Skeletal muscle cell (primary cell): ENCODE measurements around the gene ZNF549.

Source experiments
- DNase-seq: peaks from one replicate; pipeline ENCODE4 v3.0.0-alpha.2; 2010; ENCODE audit warnings: low read depth
- H3K4me3 ChIP-seq: 2 replicates; pipeline ENCODE4 v1.5.1; 2011; ENCODE audit warnings: low read depth, mild to moderate bottlenecking, control low read depth, low read length, moderate library complexity

The ZNF549 gene

DNA sequence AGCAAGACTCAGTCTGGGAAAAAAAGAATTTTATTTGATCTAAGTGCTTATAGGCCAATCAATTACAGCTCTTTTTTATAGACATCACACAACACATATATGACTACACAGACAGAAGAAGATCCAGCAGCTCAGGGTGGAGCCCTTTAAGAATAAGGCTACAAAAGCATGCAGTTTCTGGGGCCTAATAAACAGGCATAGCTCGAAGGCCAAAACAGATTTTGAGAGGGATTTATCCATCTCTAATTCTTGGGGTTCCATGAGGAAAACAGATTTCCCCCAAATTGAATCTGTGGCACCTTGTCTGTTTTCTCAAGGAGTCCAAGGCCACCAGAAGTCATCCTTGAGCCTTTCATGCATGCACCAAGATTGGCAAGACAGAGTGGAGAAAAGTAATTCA, 36.4 kb downstream of the ZNF549 start:
- DNase-seq = no peak
- no peak overlapping the region for H3K4me3 ChIP-seq

DNA sequence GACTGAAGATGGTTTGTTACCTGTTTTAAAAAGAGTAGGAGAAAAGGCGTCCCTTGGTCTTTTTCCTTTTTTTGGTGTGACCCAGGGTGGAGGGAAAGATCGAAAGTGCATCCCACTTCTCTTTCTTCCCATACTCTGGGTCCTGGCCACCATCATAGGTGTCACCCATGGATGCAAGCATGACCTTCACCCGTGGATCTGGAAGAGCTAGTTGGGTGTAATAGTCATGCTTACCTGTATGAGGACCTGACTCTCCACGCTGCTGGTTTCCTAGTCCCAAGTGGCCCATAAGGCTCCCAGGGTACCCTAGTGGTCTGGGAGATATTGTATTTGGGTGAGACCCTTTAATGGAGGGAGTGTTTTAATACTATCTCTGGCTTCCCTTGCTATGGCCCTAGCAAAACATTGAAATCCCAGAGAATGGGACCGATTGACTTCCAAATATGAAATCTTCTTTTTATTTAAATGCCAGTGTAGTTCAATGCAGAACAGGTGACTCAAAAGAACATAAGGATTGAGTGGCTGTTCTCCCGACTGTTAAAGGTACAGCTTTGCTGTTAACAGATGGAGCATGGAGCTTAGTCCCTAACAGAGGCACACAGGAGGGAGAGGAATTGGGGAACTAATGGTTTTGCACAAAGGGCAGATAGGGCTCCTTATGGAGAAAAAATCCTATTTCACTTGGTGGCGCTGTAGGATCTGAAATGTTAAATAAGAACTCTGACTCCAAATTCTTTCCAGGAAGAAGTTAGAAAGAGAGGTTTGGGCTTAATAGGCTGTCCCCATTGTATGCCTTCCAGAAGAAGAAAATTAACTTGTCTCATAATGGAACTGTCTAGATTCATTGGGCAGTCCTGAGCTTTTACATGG, 39.5 kb downstream of the ZNF549 start:
- no peak for DNase-seq
- no peak overlapping the region for H3K4me3 ChIP-seq

DNA sequence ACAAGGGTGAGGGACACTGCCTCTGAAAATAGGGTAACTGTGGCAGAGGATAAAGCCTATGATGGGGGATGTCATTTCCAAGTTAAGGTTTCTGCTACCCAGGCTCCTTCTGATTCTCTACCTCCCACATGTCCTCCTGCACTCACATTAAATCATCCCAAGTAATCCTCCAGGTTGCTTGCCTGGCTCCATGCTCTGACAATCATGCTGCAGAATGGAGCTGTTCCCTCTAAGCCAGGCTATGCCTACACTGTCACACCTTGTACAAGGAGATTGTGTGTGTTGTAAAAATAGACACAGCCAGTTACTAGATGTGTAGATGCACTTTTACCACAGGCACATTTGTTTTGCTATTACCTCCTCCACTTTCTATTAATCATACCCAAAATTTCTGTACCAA, 43.6 kb downstream of the ZNF549 start:
- DNase-seq = no peak
- H3K4me3 ChIP-seq = no peak overlapping the region

DNA sequence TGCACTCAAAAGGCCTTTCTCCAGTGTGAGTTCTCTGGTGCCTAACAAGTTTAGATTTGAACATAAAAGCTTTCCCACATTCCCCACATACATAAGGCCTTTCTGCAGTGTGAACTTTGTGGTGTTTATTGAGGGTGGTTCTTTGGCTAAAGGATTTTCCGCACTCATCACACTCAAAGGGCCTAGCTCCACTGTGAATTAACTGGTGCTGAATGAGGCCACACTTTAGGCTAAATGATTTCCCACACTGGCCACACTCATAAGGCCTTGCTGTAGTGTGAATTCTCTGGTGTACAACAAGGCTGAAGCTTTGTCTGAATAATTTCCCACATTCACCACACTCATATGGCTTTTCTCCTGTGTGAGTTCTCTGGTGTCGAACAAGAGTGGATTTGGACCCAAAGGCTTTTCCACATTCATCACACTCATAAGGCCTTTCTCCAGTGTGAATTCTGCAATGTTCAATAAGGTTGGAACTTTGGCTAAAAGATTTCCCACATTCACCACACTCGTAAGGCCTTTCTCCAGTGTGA, 45.3 kb downstream of the ZNF549 start:
- DNase-seq = no peak
- no peak overlapping the region for H3K4me3 ChIP-seq

DNA sequence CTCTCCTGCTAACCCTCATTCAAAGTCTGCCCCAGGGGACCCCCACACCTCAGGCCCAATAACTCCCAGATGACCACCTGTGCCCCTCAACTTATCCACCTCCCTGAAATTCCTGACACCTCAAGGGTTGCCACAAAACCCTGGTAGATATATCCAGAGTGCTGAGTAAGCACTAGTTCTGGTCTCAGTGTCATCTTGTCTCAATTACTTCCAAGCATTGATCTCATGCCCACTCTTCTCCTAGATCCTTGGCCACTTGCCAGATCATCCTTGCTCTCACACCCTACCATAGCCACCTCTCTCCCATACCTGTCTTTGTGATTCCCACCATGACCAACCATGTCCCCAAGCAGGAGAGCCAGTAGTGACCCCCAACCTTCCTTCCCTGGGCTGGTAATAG, 49.5 kb downstream of the ZNF549 start:
- no peak for DNase-seq

DNA sequence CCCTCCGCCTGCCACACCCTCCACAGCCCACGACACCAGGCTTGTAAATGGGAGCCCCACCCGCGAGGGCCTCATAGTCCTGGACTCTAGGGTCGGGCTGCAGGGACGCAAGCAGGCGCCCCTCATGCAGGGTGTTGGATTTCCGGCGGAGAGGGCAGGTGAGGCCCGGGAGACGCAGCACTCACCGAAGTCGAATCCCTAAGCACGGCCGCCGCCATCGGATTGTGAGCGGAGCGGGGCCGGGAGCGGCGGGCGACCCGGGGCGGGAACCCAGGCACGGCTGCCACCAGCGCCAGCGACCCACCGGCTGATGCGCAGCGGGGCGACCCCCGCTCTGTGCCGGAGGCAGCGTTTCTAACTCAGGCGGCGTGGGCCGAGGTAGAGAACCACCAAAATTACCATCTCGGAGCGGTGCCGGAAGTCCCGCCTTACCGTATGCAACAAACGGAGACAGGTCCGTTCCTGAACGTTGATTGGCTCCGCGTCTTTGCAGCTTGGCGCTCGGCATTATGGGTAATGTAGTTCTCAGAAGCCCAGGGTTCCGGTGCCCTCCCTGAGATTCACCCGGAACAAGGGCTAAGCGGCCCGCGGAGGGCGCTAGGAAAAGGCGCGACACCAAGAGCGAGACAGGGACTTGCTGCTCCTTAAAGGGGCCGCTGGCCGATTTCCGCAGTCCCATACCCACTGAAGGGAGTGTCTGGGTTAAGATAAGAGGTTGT, 51.5 kb downstream of the ZNF549 start, which contains the start of gene ZNF416:
Gene ZNF416 (minus strand): TSS at position 425 of the 719 bp plus-strand sequence. CDS start 207 bp downstream, at position 218.
- peak within 1 kb of the TSS; percentile 82 for H3K4me3 ChIP-seq

More for the DNA sequence above, 49.5 kb downstream of the ZNF549 start:
- no peak overlapping the region for H3K4me3 ChIP-seq

DNA sequence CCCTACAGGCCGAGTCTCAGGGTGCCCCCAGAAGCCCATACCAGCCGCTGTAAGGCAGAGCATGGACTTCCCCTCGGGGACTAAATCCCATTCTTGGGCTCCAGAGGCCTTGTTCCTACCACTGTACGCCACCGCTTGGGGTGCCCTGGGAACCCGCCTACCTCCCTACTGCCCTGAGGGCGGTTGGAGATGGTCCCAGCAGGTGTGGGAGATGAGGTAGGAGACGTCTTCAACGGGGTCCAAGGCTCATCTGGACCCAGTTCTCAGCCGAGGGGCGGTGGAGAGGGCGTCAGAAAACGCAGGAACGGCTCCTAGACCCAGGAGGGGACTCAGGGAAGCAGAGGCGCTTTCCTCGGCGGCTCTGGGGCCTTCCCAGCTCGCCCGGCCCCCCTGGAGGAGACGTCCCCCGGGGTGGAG, 56.0 kb downstream of the ZNF549 start:
- no peak for DNase-seq
- H3K4me3 ChIP-seq = peak overlapping the region; percentile 60

More for the DNA sequence above, 51.5 kb downstream of the ZNF549 start, which contains the start of gene ZNF416:
- DNase-seq = peak; percentile 94

DNA sequence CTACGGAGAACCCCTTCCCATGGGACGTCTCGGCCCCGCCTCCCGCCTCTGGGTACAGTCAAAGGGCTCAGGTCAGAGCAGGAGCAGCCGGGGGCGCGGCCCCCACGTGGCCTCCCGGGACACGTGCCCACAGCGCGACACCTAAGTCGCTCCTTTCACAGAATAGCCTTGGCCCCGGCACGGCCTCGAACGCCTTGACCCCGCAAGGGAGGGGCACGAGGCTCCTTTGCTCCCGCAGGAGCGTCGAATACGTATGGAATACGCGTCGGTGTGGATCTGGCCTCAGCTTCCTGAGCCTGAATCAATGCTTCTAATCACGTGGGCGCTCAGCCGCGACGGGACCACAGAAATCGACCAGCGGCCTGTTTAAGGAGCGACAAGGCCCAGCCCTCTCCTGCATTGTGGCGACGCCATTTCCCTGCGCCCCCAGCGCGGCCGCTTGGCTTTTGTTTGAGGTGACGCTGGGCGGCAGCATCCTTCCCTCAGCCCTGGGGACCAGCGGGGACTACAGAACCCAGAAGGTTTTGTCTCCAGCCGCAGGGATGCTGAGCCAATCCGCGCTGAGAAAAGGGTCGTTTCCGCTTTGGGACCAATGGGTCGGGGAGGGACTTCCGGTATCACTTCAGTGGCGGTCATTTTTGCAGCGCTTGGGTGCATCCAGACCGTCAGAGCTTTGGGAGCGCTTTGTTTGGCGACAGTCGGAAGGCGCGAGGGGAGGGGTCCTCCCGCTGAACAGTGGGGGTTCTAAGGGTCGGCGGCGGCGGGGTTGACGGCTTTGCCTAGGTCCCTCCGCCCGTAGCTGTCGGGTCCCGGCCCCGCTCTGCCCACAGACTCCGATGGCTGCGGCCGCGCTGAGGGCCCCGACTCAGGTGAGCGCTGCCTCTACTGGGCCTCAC, 56.6 kb downstream of the ZNF549 start, which contains the start of gene ZIK1:
Gene ZIK1 (plus strand): TSS at position 625 of the 896 bp plus-strand sequence. CDS start 212 bp downstream, at position 837.
- peak within 1 kb of the TSS; percentile 60 for H3K4me3 ChIP-seq
- DNase-seq = peak; percentile 72

DNA sequence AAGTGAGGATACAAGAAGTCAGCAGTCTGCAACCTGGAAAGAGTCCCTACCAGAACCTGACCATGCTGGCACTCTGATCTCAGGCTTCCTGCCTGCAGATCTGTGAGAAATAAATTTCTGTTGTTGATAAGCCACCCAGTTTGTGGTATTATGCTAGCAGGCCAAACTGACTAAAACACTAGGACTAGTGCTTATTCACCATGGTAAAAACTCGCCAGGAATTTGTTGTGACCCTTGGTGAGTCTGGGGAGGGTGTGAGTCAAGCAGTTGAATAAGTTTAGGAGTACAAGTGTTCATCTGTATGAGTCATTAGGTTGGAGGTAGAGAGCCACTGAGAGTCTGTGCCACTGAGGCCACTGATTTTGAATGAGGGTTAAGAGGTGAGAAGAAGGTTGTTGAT, 60.4 kb downstream of the ZNF549 start:
- no peak overlapping the region for H3K4me3 ChIP-seq
- DNase-seq = no peak

DNA sequence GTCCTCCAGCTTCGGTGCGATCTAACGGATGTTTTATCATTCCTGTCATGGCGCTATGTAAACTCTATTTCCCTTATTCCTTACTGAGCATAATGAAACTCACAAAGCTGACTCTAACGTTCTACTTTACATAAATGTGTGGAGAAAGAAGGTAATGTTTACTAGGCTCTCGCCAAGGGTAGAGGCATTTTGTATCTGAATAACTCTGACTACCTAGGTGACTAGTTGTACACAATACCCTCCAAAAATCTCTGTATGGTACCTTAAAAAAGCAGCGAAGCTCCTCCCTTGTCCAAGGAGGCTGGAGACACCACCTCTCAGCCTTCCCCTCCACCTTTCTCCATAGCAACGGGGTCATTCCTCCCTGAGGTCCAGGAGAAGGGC, 72.2 kb downstream of the ZNF549 start:
- H3K4me3 ChIP-seq = peak overlapping the region; percentile 88

DNA sequence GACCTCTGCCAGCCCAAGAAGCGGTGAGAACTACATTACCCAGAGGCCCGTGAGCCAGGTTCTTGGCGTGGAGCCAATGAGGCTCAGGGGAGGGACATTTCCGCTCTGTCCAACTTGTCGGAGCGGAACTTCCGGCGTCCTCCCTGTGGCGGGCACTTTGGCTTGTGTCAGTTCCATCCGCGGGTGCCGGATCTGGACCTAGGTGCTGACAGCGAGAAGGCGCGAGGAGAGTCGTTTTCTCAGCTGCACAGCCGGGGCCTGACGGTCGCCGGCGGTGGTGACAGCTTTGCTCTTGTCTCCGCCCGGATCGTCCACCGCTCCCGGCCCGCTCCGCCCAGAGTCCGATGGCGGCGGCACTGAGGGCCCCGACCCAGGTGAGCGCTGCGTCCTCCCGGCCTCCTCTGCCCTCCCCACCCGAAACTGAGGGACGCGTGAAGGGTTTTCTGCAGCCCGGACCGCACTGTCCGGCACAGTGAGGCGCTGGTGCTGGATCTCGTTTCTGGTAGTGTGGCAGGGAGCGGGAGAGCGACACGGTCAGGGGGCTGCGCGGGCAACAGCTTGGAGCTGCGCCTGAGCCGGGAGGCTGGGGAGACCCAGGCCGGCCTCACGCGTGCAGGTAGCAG, 72.7 kb downstream of the ZNF549 start, which contains the start of gene ZNF530:
Gene ZNF530 (plus strand): TSS at position 125 of the 623 bp plus-strand sequence. CDS start 4,461 bp downstream, outside the sequence.
- DNase-seq = peak; percentile 64
- H3K4me3 ChIP-seq = peak within 1 kb of the TSS; percentile 88

More for the DNA sequence above, 72.2 kb downstream of the ZNF549 start:
- DNase-seq = no peak

DNA sequence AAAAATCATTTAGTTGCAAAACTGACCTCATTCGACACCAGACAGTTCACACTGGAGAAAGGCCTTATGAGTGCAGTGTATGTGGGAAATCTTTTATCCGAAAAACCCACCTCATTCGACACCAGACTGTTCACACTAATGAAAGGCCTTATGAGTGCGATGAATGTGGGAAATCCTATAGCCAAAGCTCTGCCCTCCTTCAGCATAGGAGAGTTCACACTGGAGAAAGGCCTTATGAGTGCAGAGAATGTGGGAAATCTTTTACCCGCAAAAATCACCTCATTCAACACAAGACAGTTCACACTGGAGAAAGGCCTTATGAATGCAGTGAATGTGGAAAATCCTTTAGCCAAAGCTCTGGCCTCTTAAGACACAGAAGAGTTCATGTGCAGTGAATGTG, 79.8 kb downstream of the ZNF549 start:
- H3K4me3 ChIP-seq = no peak overlapping the region
- no peak for DNase-seq
